Measurements from ENCODE around the gene TREM1. TPM values are rescaled to one million over a fixed set of nuclear protein-coding genes. Genes with fewer than 3 reads are reported as not detected.

TREM1 gene
- polyA plus RNA-seq, 2 donors: 0.15 to 0.43 TPM

DNA sequence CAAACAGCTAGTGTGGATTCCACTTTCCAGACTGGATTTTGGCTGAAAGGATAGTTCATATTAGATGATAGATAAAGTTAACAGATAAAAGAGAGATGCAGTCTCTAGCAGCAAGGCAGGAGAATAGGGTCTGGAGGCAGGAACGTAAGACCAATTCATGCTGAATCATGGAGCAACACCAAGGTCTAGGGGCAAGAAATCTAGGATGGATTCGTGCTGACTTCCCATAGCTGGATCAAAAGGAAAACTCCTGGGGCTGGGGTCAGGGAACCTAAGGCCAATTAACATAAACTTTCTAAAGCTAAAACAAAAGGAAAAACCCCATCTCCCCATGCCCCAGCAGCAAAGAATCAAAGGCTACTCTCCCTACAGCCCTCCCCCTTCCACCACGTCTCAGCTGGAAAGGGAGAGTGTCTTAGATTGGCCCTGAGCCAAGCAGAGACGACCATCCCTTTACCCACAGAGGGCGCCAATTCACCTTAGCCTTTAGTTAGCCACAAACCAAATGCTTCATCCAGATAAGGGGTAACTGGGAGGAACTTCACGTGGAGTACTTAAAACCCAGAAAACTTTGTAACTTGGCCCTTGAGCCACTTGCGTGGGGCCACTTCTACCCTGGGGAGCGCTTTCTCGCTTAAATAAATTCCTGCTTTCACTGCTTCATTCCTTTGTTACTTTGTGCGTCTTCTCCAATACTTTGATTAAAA is 7.6 kb downstream of the TREM1 start:
- no peaks in the 10 kb centered on the region for H3K9me3 ChIP-seq (ENCODE audit: control insufficient read depth in 2 of 2, insufficient read depth in 1 of 2, low read depth in 1 of 2, low read length in 1 of 2)
- H3K36me3 ChIP-seq (ENCODE audit: control insufficient read depth in 2 of 2, insufficient read depth in 2 of 2, low read length in 1 of 2): no peaks in the 10 kb centered on the region
- no peak overlapping the region for H3K27ac ChIP-seq (ENCODE audit: low read depth in 2 of 2, low read length in 1 of 2)
- no peaks in the 10 kb centered on the region for H3K4me1 ChIP-seq (ENCODE audit: control insufficient read depth in 2 of 2, insufficient read depth in 2 of 2, low read length in 1 of 2)
- H3K4me3 ChIP-seq (ENCODE audit: low read depth in 1 of 2, low read length in 2 of 2): no peak overlapping the region
- H3K27me3 ChIP-seq (ENCODE audit: control insufficient read depth in 1 of 2, insufficient read depth in 2 of 2, low read length in 2 of 2): no peaks in the 10 kb centered on the region
- 35 to 38% methylated on average over 10 of the region's 10 CpGs for WGBS, 2 donors

DNA sequence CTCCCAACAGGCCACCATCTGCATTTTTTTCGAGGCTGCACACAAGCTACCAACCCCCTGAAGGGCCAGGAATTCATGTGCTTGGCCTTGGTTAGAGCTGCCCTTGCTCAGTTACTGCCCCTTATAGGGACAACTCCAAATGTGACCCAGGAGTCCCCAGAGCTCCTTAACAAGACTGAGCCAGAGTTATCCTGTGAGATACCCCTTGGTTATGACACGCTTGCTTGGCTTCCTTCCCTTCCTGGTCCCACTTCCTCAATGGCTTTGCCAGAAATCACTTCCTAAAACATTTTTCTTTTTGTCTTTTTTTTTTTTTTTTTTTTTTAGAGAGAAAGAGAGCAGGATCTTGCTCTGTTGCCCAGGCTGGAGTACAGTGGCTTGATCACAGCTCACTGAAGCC is 8.9 kb downstream of the TREM1 start:
- no peaks in the 10 kb centered on the region for H3K27me3 ChIP-seq (ENCODE audit: control insufficient read depth in 1 of 2, insufficient read depth in 2 of 2, low read length in 2 of 2)

DNA sequence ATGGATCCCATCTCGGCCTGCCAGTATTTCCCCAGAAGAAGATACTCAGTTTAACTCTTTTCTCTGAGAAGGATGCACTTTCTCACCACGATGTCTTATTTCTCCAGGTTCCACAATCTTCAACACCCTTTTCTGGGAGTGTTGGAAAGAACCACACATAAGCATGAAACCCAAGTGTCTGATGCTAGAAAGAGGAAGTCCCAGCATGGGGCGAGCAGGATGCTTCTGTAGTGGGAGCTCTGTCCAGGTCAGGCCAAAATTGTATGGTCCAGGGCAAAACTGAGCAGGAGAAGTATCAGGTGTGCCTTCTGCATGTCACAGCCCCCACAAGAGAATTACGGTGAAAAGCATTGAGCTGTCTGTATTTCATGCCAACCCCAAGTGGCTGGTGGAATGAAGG is 11.0 kb downstream of the TREM1 start:
- no peaks in the 10 kb centered on the region for H3K9me3 ChIP-seq (ENCODE audit: control insufficient read depth in 2 of 2, insufficient read depth in 1 of 2, low read depth in 1 of 2, low read length in 1 of 2)
- 80 to 84% methylated on average over 4 of the region's 4 CpGs for WGBS, 2 donors
- H3K36me3 ChIP-seq (ENCODE audit: control insufficient read depth in 2 of 2, insufficient read depth in 2 of 2, low read length in 1 of 2): no peaks in the 10 kb centered on the region
- no peaks in the 10 kb centered on the region for H3K4me1 ChIP-seq (ENCODE audit: control insufficient read depth in 2 of 2, insufficient read depth in 2 of 2, low read length in 1 of 2)
- H3K4me3 ChIP-seq (ENCODE audit: low read depth in 1 of 2, low read length in 2 of 2): no peak overlapping the region
- H3K27ac ChIP-seq (ENCODE audit: low read depth in 2 of 2, low read length in 1 of 2): no peak overlapping the region
- no peaks in the 10 kb centered on the region for H3K27me3 ChIP-seq (ENCODE audit: control insufficient read depth in 1 of 2, insufficient read depth in 2 of 2, low read length in 2 of 2)

More for the DNA sequence above, 8.9 kb downstream of the TREM1 start:
- H3K9me3 ChIP-seq (ENCODE audit: control insufficient read depth in 2 of 2, insufficient read depth in 1 of 2, low read depth in 1 of 2, low read length in 1 of 2): no peaks in the 10 kb centered on the region
- H3K36me3 ChIP-seq (ENCODE audit: control insufficient read depth in 2 of 2, insufficient read depth in 2 of 2, low read length in 1 of 2): no peaks in the 10 kb centered on the region
- no peak overlapping the region for H3K27ac ChIP-seq (ENCODE audit: low read depth in 2 of 2, low read length in 1 of 2)
- H3K4me3 ChIP-seq (ENCODE audit: low read depth in 1 of 2, low read length in 2 of 2): no peak overlapping the region
- H3K4me1 ChIP-seq (ENCODE audit: control insufficient read depth in 2 of 2, insufficient read depth in 2 of 2, low read length in 1 of 2): no peaks in the 10 kb centered on the region
- WGBS, 2 donors: 82 to 84% methylated on average over 2 of the region's 2 CpGs

DNA sequence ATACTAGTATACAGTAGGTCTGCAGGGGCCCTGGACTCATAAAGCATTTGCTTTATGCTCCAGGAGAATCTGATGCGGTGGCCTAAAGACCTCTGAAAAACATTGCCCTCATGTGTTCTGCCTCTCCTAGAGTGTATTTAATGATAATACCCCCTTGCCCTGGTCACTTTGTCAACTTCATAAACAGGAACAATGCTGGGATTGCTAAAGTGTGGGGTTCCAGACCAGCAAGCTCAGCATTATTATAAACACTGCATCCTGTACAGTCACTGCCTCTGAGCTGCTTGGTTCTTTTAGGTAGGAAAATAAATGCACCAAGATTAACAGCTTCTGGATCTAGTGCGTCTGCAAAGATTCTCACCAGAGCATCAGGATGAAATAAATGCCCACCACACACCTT is 12.2 kb downstream of the TREM1 start:
- 90 to 93% methylated on average over 2 of the region's 2 CpGs for WGBS, 2 donors
- H3K27me3 ChIP-seq (ENCODE audit: control insufficient read depth in 1 of 2, insufficient read depth in 2 of 2, low read length in 2 of 2): no peaks in the 10 kb centered on the region
- H3K4me3 ChIP-seq (ENCODE audit: low read depth in 1 of 2, low read length in 2 of 2): no peak overlapping the region
- H3K27ac ChIP-seq (ENCODE audit: low read depth in 2 of 2, low read length in 1 of 2): no peak overlapping the region
- H3K4me1 ChIP-seq (ENCODE audit: control insufficient read depth in 2 of 2, insufficient read depth in 2 of 2, low read length in 1 of 2): no peaks in the 10 kb centered on the region
- H3K36me3 ChIP-seq (ENCODE audit: control insufficient read depth in 2 of 2, insufficient read depth in 2 of 2, low read length in 1 of 2): no peaks in the 10 kb centered on the region
- no peaks in the 10 kb centered on the region for H3K9me3 ChIP-seq (ENCODE audit: control insufficient read depth in 2 of 2, insufficient read depth in 1 of 2, low read depth in 1 of 2, low read length in 1 of 2)

DNA sequence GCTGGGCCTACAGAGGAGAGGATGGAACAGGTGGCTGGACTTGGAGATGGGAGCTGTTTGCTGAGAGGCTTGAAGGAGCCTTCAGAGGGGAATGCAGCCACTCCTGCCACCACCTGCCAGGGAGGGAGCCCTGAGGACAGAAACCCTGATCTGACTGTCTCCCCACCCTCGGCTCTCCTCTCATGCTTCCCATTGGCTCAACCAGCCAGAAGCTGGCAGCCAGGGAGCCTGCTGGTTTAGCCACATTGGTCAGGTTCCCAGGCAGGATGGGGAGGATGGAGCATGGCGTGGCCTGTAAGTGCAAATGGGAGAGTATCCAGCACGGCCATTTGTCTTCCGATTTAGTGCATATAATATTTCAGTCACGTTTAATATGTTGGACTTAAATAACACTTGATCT is 12.8 kb downstream of the TREM1 start:
- no peaks in the 10 kb centered on the region for H3K36me3 ChIP-seq (ENCODE audit: control insufficient read depth in 2 of 2, insufficient read depth in 2 of 2, low read length in 1 of 2)
- H3K27me3 ChIP-seq (ENCODE audit: control insufficient read depth in 1 of 2, insufficient read depth in 2 of 2, low read length in 2 of 2): no peaks in the 10 kb centered on the region
- WGBS, 2 donors: 64 to 67% methylated on average over 5 of the region's 5 CpGs
- H3K27ac ChIP-seq (ENCODE audit: low read depth in 2 of 2, low read length in 1 of 2): no peak overlapping the region
- no peaks in the 10 kb centered on the region for H3K4me1 ChIP-seq (ENCODE audit: control insufficient read depth in 2 of 2, insufficient read depth in 2 of 2, low read length in 1 of 2)
- H3K4me3 ChIP-seq (ENCODE audit: low read depth in 1 of 2, low read length in 2 of 2): no peak overlapping the region
- no peaks in the 10 kb centered on the region for H3K9me3 ChIP-seq (ENCODE audit: control insufficient read depth in 2 of 2, insufficient read depth in 1 of 2, low read depth in 1 of 2, low read length in 1 of 2)

DNA sequence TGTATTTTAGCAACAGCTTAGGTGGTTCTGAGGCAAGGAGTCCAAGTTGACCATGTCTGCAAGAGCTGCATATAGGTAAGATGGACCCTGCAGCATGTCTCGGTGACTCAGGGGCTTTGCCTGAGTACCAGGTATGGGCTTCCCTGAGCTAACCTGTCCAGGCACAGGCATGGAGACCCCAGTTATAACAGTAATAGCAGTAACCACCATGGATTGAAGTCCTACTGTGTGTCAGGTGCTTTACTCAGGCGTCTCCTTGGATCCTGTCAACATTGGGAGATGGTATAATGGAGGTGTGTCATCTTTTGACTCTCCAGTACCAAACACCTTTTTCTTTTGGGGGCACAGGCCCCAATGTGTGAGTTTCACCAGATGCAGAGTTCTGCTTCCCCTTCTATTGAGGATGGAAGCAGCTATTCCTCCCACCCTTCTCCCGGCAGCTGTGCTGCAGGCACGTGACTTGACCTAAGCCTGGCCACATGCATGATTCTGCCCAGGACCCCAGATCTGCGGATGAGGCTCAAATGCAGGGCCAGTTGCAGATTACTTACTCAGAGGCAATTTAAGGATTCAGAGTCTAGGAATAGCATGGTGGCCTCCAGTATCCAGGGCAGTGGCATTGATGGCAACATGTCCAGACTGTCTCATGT is 13.8 kb downstream of the TREM1 start:
- 92 to 93% methylated on average over 5 of the region's 5 CpGs for WGBS, 2 donors

DNA sequence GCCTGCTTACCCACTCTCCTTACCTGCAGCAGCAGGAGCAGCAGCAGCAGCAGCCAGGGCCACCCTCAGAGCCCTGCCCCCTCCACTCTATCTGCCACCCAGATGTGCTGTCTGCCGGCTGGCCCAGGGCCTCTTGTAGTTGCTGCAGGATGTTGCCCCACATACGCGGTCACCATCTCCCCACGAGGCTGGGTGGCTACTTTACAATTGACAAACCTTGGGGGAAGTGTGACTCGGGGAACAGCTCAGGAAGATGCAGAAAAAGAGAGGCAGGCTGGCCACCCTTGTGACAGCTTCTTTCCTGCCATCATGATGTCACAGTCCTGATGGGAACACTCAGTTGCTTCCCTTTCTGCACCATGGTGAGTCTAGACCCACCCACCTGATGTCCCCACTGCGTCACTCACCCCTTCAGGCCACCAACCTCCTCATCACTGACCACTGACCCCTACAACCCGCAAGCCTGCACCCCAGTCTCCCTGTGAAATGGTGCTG is 14.5 kb downstream of the TREM1 start:
- H3K4me1 ChIP-seq (ENCODE audit: control insufficient read depth in 2 of 2, insufficient read depth in 2 of 2, low read length in 1 of 2): no peaks in the 10 kb centered on the region
- WGBS, 2 donors: 58 to 69% methylated on average over 7 of the region's 7 CpGs
- H3K27ac ChIP-seq (ENCODE audit: low read depth in 2 of 2, low read length in 1 of 2): no peak overlapping the region
- no peaks in the 10 kb centered on the region for H3K27me3 ChIP-seq (ENCODE audit: control insufficient read depth in 1 of 2, insufficient read depth in 2 of 2, low read length in 2 of 2)
- H3K4me3 ChIP-seq (ENCODE audit: low read depth in 1 of 2, low read length in 2 of 2): no peak overlapping the region
- no peaks in the 10 kb centered on the region for H3K36me3 ChIP-seq (ENCODE audit: control insufficient read depth in 2 of 2, insufficient read depth in 2 of 2, low read length in 1 of 2)
- no peaks in the 10 kb centered on the region for H3K9me3 ChIP-seq (ENCODE audit: control insufficient read depth in 2 of 2, insufficient read depth in 1 of 2, low read depth in 1 of 2, low read length in 1 of 2)

More for the DNA sequence above, 13.8 kb downstream of the TREM1 start:
- Histone ChIP-seq H3K4me3 (ENCODE audit: low read depth in 1 of 2, low read length in 2 of 2) (no peak overlapping the region), H3K4me1 (ENCODE audit: control insufficient read depth in 2 of 2, insufficient read depth in 2 of 2, low read length in 1 of 2) (no peaks in the 10 kb centered on the region), H3K36me3 (ENCODE audit: control insufficient read depth in 2 of 2, insufficient read depth in 2 of 2, low read length in 1 of 2) (no peaks in the 10 kb centered on the region), H3K27ac (ENCODE audit: low read depth in 2 of 2, low read length in 1 of 2) (no peak overlapping the region), H3K27me3 (ENCODE audit: control insufficient read depth in 1 of 2, insufficient read depth in 2 of 2, low read length in 2 of 2) (no peaks in the 10 kb centered on the region), H3K9me3 (ENCODE audit: control insufficient read depth in 2 of 2, insufficient read depth in 1 of 2, low read depth in 1 of 2, low read length in 1 of 2) (no peaks in the 10 kb centered on the region)

DNA sequence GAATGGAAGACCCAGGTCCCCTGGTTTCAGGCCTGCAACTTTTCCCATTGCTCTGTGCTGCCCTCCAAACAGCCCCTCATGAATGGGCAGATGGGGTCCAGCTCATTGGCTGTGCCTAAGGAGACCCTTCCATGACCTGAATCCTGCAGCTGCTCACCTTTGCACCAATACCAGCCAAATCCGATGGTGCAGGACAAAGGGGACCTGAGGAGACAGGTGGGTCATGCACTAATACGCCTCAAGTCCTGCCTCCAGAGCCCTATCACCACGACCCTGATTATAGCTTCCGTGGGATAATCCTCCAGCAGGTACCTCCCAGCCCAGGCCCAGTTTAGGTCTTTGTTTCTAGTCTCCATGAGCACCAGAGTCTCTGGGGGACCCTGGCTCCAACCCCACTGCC is 16.8 kb downstream of the TREM1 start:
- H3K9me3 ChIP-seq (ENCODE audit: control insufficient read depth in 2 of 2, insufficient read depth in 1 of 2, low read depth in 1 of 2, low read length in 1 of 2): no peaks in the 10 kb centered on the region
- no peak overlapping the region for H3K27ac ChIP-seq (ENCODE audit: low read depth in 2 of 2, low read length in 1 of 2)
- no peak overlapping the region for H3K4me3 ChIP-seq (ENCODE audit: low read depth in 1 of 2, low read length in 2 of 2)
- H3K4me1 ChIP-seq (ENCODE audit: control insufficient read depth in 2 of 2, insufficient read depth in 2 of 2, low read length in 1 of 2): no peaks in the 10 kb centered on the region
- no peaks in the 10 kb centered on the region for H3K27me3 ChIP-seq (ENCODE audit: control insufficient read depth in 1 of 2, insufficient read depth in 2 of 2, low read length in 2 of 2)
- WGBS, 2 donors: 88 to 89% methylated on average over 4 of the region's 4 CpGs
- H3K36me3 ChIP-seq (ENCODE audit: control insufficient read depth in 2 of 2, insufficient read depth in 2 of 2, low read length in 1 of 2): no peaks in the 10 kb centered on the region

DNA sequence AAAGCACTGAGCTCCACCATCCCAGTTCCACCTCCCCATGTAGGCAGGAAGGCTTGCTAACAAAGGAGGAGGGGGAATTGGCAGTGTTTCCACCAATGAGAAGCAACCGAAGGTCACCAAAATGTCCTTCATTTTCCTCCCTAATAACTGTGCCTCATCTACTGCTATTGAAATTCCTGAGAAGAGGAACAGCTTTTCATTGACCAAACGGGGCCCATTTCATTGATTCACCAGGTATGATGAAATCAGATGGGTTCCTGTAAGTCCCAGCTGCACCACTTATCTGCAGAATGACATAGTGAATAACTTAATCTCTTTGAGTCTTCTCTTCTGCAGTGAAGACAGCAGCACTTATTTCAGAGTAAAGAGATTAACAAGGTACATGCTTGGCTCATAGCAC is 17.3 kb downstream of the TREM1 start:
- Histone ChIP-seq H3K4me3 (ENCODE audit: low read depth in 1 of 2, low read length in 2 of 2) (no peak overlapping the region), H3K9me3 (ENCODE audit: control insufficient read depth in 2 of 2, insufficient read depth in 1 of 2, low read depth in 1 of 2, low read length in 1 of 2) (no peaks in the 10 kb centered on the region), H3K27me3 (ENCODE audit: control insufficient read depth in 1 of 2, insufficient read depth in 2 of 2, low read length in 2 of 2) (no peaks in the 10 kb centered on the region), H3K4me1 (ENCODE audit: control insufficient read depth in 2 of 2, insufficient read depth in 2 of 2, low read length in 1 of 2) (no peaks in the 10 kb centered on the region), H3K36me3 (ENCODE audit: control insufficient read depth in 2 of 2, insufficient read depth in 2 of 2, low read length in 1 of 2) (no peaks in the 10 kb centered on the region), H3K27ac (ENCODE audit: low read depth in 2 of 2, low read length in 1 of 2) (no peak overlapping the region)
- 70 to 77% methylated on average over 2 of the region's 2 CpGs for WGBS, 2 donors

DNA sequence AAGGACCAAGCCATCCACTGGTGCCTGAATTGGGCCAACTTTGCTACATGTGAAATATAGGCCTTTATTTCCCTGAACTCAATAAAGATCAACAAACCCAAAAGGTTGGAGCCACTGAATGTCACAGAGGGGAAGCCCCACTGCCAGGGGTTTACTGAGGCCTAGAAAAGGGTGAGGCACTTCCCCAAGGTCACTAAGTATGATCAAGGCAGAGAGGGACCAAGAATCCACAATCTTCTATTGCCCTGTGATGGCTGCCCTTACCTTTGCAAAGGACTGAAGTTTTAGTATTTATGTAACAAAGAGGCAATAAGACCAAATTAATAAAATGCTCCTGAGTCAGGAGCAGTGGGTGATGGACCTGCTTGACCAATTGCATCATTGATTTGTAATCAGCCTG is 18.0 kb downstream of the TREM1 start:
- Histone ChIP-seq H3K36me3 (ENCODE audit: control insufficient read depth in 2 of 2, insufficient read depth in 2 of 2, low read length in 1 of 2) (no peaks in the 10 kb centered on the region), H3K9me3 (ENCODE audit: control insufficient read depth in 2 of 2, insufficient read depth in 1 of 2, low read depth in 1 of 2, low read length in 1 of 2) (no peaks in the 10 kb centered on the region), H3K4me1 (ENCODE audit: control insufficient read depth in 2 of 2, insufficient read depth in 2 of 2, low read length in 1 of 2) (no peaks in the 10 kb centered on the region), H3K27ac (ENCODE audit: low read depth in 2 of 2, low read length in 1 of 2) (no peak overlapping the region), H3K4me3 (ENCODE audit: low read depth in 1 of 2, low read length in 2 of 2) (no peak overlapping the region), H3K27me3 (ENCODE audit: control insufficient read depth in 1 of 2, insufficient read depth in 2 of 2, low read length in 2 of 2) (no peaks in the 10 kb centered on the region)

Measured in esophagus (tissue), 2 donors.